A549 (cell line): ENCODE data around the gene NEAT1.

Source experiments
- HDAC2 ChIP-seq: fragments of 200-600 bp; sonication (generic); IDR thresholded peaks from 2 replicates; pipeline ENCODE4 v1.6.1; 2016
- HEYL ChIP-seq: fragments of 250-450 bp; sonication (Bioruptor Pico); IDR thresholded peaks from 2 replicates; pipeline ENCODE4 v1.8.0; 2021; ENCODE audit warnings: mild to moderate bottlenecking, moderate library complexity
- KDM1A ChIP-seq: fragments of 200-600 bp; sonication (generic); IDR thresholded peaks from 2 replicates; pipeline ENCODE4 v1.6.1; 2016; ENCODE audit warnings: low read depth, mild to moderate bottlenecking
- MAZ ChIP-seq: fragments of 150-350 bp; IDR thresholded peaks from 2 replicates; pipeline ENCODE4 v1.6.1; 2014; ENCODE audit warnings: antibody characterized with exemption, low read depth, low read length, borderline replicate concordance
- NFE2L2 ChIP-seq: fragments of 150-350 bp; conservative IDR thresholded peaks from 2 replicates; pipeline ENCODE4 v1.6.1; 2014; ENCODE audit warnings: low read length
- NR3C1 ChIP-seq: fragments of >200 bp; sonication (Bioruptor Twin); formaldehyde crosslinking; IDR thresholded peaks from 3 replicates; pipeline ENCODE4 v1.6.1; 2017
- POLR2AphosphoS2 ChIP-seq: conservative IDR thresholded peaks from 2 replicates; pipeline ENCODE4 v1.6.1; 2012; ENCODE audit warnings: low read length, improper control_type of control experiment, inconsistent platforms
- TF ChIP-seq, protein P1 (sequence below): fragments of 150-350 bp; IDR thresholded peaks from 2 replicates; pipeline ENCODE4 v1.6.1; 2014; ENCODE audit warnings: low read depth, mild to moderate bottlenecking, low read length
- TF ChIP-seq, protein P2 (sequence below): fragments of 200-600 bp; sonication (generic); IDR thresholded peaks from 2 replicates; pipeline ENCODE4 v1.6.1; 2016; ENCODE audit warnings: antibody characterized with exemption, mild to moderate bottlenecking, moderate library complexity
- TF ChIP-seq, protein P3 (sequence below): fragments of 250-450 bp; sonication (Bioruptor Pico); IDR thresholded peaks from 2 replicates; pipeline ENCODE4 v1.5.0; 2020; ENCODE audit warnings: low read depth, mild to moderate bottlenecking, moderate library complexity
- TF ChIP-seq, protein P4 (sequence below): fragments of >200 bp; sonication (Bioruptor Twin); formaldehyde crosslinking; IDR thresholded peaks from 3 replicates; pipeline ENCODE4 v1.5.1; 2016
- TF ChIP-seq, protein P5 (sequence below): fragments of 450-650 bp; IDR thresholded peaks from 2 replicates; pipeline ENCODE4 v1.6.1; 2014; ENCODE audit warnings: antibody characterized with exemption

DNA sequence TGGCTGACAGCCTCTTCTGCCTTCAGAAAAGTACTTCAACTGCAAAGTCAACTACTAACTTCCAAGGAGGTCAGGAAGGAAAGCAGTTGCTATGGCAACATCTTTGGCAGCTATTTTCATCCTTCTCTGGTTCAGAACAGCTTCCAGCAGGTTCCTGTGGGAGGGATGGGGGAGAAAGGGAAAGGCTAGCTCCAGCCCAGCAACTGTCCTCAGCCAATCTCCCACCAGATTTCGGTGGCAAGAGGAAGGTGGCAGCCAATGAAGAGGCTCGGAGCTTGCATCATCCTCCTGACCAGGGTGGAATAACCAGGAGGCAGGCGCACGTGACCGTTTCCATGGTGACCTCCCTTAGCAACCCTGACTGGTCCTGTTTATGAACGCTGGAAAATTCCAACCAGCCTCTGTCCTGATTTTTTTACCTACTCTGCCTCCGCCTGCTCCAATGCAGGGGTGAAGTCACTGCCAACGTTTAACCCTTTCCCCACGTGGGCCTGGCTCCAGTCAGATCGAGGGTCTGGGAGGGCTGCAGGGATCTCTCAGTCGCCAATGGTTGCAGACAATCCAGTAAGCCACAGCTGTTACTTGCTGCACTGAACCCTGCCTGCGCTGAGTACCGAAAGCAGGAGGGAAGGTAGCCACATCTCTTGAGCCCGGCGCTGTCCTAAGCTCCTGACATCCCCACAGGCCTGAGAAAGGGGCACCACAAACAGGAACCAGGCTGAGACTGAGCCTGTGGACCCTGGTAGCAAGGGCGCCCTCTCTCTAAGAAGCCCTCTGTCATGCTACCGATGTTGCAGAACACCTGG, 65.1 kb downstream of the NEAT1 start:
- no peak for TF ChIP-seq HEYL (CRISPR knock-in tag)
- TF ChIP-seq, protein P1, sequence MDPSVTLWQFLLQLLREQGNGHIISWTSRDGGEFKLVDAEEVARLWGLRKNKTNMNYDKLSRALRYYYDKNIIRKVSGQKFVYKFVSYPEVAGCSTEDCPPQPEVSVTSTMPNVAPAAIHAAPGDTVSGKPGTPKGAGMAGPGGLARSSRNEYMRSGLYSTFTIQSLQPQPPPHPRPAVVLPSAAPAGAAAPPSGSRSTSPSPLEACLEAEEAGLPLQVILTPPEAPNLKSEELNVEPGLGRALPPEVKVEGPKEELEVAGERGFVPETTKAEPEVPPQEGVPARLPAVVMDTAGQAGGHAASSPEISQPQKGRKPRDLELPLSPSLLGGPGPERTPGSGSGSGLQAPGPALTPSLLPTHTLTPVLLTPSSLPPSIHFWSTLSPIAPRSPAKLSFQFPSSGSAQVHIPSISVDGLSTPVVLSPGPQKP, result no peak
- TF ChIP-seq, protein P2, sequence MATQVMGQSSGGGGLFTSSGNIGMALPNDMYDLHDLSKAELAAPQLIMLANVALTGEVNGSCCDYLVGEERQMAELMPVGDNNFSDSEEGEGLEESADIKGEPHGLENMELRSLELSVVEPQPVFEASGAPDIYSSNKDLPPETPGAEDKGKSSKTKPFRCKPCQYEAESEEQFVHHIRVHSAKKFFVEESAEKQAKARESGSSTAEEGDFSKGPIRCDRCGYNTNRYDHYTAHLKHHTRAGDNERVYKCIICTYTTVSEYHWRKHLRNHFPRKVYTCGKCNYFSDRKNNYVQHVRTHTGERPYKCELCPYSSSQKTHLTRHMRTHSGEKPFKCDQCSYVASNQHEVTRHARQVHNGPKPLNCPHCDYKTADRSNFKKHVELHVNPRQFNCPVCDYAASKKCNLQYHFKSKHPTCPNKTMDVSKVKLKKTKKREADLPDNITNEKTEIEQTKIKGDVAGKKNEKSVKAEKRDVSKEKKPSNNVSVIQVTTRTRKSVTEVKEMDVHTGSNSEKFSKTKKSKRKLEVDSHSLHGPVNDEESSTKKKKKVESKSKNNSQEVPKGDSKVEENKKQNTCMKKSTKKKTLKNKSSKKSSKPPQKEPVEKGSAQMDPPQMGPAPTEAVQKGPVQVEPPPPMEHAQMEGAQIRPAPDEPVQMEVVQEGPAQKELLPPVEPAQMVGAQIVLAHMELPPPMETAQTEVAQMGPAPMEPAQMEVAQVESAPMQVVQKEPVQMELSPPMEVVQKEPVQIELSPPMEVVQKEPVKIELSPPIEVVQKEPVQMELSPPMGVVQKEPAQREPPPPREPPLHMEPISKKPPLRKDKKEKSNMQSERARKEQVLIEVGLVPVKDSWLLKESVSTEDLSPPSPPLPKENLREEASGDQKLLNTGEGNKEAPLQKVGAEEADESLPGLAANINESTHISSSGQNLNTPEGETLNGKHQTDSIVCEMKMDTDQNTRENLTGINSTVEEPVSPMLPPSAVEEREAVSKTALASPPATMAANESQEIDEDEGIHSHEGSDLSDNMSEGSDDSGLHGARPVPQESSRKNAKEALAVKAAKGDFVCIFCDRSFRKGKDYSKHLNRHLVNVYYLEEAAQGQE, result no peak
- TF ChIP-seq, protein P3, sequence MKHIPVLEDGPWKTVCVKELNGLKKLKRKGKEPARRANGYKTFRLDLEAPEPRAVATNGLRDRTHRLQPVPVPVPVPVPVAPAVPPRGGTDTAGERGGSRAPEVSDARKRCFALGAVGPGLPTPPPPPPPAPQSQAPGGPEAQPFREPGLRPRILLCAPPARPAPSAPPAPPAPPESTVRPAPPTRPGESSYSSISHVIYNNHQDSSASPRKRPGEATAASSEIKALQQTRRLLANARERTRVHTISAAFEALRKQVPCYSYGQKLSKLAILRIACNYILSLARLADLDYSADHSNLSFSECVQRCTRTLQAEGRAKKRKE (CRISPR knock-in tag), result 0 out of 2 replicates have a peak, but pooled peaks have one; percentile 30
- TF ChIP-seq, protein P4, sequence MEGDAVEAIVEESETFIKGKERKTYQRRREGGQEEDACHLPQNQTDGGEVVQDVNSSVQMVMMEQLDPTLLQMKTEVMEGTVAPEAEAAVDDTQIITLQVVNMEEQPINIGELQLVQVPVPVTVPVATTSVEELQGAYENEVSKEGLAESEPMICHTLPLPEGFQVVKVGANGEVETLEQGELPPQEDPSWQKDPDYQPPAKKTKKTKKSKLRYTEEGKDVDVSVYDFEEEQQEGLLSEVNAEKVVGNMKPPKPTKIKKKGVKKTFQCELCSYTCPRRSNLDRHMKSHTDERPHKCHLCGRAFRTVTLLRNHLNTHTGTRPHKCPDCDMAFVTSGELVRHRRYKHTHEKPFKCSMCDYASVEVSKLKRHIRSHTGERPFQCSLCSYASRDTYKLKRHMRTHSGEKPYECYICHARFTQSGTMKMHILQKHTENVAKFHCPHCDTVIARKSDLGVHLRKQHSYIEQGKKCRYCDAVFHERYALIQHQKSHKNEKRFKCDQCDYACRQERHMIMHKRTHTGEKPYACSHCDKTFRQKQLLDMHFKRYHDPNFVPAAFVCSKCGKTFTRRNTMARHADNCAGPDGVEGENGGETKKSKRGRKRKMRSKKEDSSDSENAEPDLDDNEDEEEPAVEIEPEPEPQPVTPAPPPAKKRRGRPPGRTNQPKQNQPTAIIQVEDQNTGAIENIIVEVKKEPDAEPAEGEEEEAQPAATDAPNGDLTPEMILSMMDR, result no peak
- no peak for TF ChIP-seq KDM1A
- no peak for TF ChIP-seq MAZ
- no peak for TF ChIP-seq NFE2L2
- no peak for TF ChIP-seq NR3C1
- TF ChIP-seq, protein P5, sequence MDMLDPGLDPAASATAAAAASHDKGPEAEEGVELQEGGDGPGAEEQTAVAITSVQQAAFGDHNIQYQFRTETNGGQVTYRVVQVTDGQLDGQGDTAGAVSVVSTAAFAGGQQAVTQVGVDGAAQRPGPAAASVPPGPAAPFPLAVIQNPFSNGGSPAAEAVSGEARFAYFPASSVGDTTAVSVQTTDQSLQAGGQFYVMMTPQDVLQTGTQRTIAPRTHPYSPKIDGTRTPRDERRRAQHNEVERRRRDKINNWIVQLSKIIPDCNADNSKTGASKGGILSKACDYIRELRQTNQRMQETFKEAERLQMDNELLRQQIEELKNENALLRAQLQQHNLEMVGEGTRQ, result peak; percentile 98
- TF ChIP-seq POLR2AphosphoS2, result no peak
- no peak for TF ChIP-seq HDAC2
